GM21825 (cell line): ENCODE results near the gene TPH1.
"Not testable (repeated sequence)": the region's sequence is repeated elsewhere in the genome, so short reads cannot be mapped to it uniquely, and the experiment has no call there.

Source experiments
- ATAC-seq: cut with Tn5 transposase; IDR thresholded peaks from one replicate; pipeline ENCODE4 v1.9.1; 2021; ENCODE audit warnings: mild to moderate bottlenecking, moderate library complexity; ENCODE audit not compliant: unreplicated experiment

TPH1 gene

DNA sequence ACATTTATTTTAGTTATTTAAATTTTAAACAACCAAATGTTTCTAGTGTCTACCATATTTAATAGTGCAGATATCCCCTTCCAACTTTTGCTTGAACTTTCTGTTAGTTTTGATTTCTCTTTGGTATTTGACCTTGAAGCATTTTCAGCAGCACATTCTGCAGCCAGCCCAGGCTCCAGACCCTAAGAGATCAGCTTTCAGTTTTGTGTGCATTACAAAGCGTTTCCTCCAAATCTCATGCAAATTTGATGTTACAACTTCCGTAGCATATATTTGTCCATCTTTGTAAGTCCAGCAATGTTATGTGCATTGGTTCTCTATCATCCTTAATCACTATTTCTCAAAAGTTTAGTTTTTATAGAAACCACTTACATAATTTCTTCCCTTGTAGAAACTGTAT lies 18.6 kb downstream of the TPH1 start:
- ATAC-seq = no peak

DNA sequence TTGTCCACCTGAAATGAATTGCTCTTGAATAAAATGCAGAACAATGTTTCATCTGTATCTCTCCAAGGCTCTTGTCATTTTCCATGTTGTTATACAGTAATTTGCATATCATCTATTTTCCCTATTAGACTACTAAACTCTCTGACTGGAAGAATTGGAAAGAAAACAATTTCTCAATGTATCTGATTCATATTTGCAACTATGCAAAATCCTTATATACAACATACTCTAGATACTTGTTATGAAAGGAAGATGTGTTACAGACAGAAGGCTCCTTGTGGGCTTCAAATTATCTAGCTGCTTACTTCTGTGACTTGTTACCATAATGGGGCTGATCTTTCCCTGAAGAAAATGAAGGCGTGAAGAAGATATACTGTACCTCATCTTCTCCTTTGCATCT lies 23.6 kb downstream of the TPH1 start:
- ATAC-seq = no peak

DNA sequence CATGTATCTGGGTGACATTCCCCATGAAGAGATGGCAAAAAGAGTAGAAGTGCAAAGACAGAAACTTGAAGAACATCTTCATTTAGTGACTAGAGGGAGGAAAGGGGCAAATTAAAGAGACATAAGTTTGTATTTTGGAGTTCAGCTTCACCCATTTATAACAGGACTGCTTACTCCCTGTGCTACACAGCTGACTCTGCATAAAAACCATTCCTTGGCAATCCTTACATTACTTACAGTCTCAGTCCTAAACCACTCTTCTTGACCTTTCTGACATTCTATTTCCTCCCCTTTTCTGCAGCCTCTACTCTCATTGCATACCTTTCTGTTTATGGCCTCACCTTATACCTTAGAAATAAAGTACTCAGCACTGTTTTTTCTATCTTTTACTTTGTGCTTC lies 26.4 kb downstream of the TPH1 start:
- no peak for ATAC-seq

DNA sequence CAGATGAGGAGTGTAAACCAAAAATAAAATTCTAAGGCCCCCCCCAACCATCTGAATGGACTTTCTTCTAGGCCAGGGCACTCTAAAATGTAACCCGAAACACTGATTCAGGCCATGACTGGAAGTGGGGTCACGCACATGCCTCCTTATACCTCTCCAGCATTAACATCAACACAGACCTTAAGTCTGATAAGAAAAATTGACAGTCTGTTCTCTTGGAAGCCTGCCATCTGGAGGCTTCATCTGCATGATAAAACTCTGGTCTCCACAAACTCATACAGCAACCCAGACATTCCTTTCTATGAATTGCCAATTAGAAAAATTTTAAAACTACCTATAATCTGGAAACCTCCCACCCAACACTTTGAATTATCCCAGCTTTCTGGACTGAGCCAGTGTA lies 29.3 kb downstream of the TPH1 start:
- ATAC-seq = no peak

DNA sequence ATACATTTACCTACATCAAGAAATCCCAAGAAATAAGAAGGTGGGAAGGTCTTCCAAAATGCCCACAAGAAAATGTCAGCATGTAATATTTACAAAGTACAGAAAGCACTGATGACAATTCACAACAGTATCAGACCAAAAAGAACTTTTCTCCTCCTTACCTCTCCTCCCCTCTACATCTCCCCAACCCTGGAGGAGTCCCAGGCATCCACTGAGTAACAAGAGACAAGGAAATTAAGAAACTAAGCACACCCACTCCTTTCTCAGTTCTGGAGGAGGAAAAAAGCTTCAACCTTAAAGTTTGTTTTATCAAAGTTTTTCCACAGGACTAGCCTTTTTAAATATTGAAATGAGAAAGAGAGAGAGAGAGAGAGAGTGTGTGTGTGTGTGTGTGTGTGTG lies 31.2 kb downstream of the TPH1 start:
- no peak for ATAC-seq

DNA sequence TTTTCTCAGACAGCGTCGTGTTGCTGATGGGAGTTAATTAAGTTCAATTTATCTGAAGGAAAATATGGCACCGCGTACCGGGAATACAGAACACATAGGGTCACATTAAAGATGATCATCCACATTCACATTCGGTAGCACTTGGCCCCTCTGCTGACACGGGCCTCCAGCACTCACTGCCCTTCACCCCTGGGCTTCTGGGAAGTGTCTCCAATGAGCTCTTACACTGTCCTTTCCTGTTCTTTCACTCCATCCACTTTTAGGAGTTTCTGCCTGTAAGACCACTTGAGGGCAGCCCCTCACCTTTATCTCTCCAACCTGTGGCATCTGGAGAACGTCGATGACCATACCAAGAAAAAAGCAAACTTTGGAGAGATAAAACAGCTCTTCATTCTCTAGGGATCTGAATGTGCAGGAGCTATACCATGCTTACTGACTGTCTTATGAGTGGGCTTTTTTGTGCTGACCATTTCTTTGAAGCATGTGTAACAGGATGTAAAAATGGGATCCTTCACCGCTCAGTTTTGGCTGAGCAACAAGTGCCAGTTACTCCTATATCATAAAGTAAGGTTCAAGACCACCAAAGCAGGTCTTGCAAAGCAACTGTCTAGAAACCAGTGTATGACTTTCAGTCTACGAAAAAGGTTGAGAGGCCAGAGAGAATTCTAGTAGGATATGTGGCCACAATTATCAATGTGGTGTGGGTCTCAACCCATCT lies 32.1 kb downstream of the TPH1 start:
- no peak for ATAC-seq

DNA sequence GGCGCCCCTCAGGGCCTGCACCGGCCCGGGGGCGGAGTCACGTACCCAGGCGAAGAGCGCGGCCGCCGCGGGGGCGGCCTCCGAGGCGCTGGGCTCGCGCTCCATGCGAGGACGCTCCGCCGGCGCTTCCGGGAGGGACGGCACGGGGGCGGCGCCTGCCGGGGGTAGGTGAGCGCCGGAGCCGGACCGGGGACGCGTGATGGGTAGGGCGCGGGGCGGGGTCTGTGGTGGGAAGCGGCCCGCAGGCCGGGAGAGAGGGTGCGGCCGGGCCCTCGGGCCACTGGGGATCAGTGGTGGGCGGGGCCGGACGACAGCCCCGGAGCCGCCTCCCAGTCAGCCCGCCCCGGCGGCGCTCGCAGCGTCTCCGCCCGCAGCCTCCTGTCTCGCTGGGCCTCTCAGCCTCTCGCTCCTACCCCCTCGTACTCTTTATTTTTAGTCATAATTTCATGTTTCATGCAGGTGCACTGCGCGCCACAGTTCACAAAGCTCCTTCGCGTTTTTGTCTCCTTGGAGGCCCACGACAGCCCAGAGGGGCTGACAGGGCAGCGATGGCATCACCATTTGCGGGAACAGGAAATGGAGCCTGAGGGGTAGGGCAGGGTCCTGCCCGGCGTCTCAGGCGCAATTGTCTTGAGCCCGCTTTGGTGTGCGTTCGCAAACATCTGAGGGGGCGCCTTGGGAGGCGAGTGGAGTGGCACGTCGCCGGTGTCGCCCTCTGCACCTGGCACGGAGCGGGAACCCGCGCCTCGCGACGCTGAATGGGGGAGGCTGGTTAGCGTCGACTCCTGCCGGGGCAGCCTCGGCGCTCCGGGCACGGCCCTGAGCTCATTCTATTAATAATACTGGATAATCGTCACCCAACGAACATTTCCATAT lies 32.9 kb downstream of the TPH1 start, which contains the start of gene SERGEF:
TSS of gene SERGEF (minus strand) at position 142 of the 876 bp plus-strand sequence. CDS start at position 105, 37 bp downstream.
- peak; percentile 96 for ATAC-seq

DNA sequence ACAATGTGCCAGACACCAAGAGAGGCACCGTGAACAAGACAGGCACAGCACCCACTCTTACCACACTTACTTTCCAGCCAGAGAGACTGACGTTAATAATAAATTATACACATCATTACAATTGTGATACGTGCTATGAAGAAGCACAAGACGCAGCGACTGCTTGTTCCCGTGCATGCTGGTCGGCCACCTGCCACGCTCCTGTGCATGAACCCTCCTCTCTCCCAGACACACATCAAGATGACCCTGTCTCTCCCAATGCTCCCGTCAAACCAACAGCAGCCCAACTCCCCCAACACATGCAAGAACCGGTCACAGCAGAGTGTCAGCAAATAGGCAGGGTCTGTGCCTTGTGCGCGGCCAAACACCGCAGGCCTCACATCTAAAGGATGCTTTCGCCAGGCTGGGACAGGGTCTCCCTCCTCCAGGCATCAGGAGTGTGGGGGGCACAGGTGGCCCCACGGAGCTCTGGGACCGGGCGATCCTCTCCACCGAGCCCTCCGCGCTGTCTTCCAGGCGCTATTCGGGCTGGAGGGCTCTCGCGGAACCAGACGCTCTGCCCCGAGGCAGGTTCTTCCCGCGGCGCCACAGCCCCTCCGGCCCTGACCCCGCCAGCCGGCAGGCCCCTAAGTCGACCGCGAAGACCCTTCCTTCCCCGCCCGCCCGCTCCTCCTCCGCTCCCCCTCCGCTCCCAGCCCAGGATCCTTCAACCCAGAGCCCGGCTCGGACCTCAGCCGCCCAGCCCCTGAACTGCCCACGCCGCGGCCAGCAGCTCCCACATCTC lies 33.8 kb downstream of the TPH1 start:
- ATAC-seq = peak; percentile 2

DNA sequence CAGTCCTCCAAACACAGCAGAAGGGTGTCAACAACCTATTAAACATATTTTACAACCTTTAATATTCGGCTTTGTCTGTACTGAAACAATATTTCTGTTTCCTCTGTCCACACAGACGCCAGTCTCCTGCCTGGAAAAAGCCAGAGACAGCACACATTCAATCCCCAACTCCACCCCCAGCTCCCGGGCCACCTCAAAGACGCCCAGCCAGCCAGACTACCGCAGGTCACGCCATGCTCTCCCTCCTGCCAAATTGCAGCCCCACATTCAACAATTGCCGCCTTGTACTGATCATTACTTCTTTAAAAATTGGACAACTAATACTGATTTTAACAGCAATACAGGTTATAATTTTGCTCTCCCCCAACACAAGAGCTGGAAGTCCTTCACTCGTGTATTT lies 34.4 kb downstream of the TPH1 start:
- no peak for ATAC-seq

DNA sequence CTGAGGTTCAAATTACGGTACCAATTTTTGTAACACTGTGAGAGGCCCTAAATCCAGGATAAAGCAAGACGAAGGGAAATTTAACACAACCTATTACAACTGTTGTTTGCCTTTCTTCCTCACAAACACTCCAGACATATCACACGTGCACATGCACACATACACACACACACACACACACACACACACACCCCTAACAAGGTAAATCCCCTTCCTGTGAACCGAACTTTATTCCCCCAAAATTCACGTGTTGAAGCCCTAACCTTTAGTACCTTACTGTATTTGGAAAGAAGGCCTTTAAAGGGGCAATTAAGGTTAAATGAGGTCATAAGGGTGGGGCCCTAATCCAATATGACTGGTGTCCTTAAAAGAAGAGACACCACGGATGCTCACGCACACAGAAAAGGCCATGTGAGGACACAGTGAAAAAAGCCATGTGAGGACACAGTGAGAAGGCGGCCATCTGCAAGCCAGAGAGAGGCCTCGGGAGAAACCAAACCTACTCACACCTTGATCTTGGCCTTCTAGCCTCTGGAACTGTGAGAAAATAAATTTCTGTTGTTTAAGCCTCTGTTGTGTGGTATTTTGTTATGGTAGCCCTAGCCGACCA lies 35.0 kb downstream of the TPH1 start:
- ATAC-seq = no peak

DNA sequence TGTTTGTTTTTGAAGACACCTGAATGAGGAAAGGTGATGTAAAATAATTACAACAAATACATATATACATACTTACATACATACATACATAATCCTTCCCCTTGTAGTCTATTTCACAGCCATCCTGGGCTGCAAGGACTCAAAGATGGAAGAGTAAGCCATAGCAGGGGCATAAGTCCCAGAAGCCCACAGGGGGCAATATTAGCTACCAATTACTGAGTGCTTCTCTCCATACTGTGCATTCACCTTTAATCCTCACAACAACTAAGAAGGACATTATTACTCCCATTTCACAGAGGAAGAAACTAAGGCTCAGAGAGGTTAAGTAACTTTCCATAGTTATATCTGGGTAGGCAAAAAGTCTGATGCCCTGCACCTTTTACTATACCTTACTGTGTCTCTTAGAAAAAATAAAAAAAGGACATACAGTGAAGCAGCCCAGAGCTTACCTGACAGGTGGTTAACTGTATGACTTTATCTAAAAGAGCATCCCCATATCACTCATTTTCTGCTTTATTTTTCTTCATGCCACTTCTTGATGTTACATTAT lies 35.9 kb downstream of the TPH1 start:
- ATAC-seq = no peak

DNA sequence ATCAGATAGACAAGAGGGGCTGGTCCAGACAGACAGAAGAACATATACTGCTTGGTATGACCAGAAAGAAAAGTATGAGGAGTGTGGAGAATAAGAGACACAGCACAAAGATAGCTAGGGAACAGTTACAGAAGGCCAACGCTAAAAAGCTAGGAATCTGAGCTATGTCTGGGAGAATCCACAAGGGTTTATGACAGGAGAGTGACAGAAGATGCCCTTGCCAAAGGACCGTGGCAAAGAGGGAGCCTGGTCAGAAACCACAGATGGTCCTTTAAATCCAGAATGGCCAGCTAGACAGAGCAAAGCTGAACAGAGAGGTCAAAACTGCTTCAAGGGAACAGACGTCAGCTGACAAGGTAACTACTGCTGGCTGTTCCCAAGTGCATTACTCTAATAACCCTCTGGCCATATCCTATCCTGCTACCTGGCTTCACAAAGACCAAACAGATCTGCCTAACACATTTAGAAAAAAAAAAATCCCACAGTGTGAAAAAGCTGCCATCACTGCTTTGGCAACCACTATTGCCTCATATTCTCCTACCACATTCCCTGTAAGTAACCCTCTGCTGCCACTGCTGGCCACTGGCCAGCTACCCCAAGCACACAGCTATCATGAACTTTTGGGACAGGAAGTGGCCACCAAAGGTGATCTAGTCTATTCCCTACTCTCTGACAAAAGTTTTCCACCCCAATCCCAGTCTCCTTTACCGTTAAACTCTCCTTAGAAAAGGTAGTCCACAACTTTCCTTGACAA lies 40.5 kb downstream of the TPH1 start:
- ATAC-seq = no peak

DNA sequence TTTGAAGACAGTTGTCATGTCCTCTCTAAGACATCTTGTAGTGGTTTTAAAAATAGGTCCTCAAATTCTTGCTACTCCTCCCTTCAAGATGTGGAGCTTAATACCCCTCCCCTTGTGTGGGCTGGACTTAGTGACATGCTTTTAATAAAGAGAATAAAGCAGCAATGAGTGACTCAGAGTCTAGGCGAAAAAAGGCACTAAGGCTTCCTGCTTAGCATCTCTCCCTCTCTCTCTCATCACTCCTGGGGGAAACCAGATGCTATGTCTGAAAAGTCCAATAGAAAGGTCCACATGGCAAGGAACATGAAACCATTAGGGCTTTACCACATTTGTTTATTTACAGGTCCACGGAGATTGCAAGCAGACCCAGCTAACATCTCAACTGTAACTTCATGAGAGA lies 44.9 kb downstream of the TPH1 start:
- ATAC-seq = no peak

DNA sequence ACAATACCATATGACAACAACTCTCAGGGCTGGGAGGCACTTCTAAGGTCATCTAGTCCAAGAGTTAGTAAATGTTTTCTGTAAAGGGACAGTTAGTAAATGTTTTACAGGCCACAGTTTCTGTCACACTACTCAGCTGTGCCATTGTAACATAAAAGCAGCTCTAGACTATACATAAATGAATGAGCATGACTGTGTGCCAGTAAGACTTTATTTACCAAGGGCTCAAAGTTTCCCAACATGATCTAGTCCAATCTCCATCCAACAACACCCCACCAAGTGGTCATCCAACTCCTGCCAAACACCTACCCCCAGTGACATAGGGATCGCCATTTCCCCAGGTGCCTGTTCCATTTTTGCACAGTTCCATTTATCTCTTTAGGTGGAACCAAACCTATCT lies 45.3 kb downstream of the TPH1 start:
- peak; percentile 87 for ATAC-seq

DNA sequence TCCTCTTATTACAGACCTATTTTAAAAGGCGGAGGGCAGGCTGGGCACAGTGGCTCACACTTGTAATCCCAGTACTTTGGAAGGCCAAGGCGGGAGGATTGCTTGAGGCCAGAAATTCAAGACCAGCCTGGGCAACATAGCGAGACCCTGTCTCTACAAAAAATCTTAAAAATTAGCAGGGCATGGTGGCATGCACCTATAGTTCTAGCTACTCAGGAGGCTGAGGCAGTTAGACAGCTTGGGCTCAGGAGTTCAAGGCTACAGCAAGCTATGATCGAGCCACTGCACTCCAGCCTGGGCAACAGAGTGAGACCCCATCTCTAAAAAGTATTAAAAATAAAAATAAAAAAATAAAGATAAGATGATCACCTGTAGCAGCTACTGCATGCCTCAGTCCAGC lies 45.9 kb downstream of the TPH1 start:
- not testable (repeated sequence) for ATAC-seq
